Measurements from ENCODE around the gene CSF2.
"Not testable (repeated sequence)": the region's sequence is repeated elsewhere in the genome, so short reads cannot be mapped to it uniquely, and the experiment has no call there.

- TF ChIP-seq CTCF (optimal IDR thresholded peaks at IDR 0.05 in 1 of 3, IDR thresholded peaks at IDR 0.05 in 1 of 3, conservative IDR thresholded peaks at IDR 0.05 in 1 of 3; ENCODE audit: extremely low read depth in 1 of 3, insufficient read depth in 2 of 3, low read length in 3 of 3); EZH2 (IDR thresholded peaks at IDR 0.05; ENCODE audit: low read length): not testable (repeated sequence)
These were observed 47.1 kb downstream of the CSF2 start for GRCh38 chr5:132120717-132121116.

Data from keratinocyte (primary cell).